Adrenal gland (tissue), 5 donors: ENCODE measurements around the gene CMTM3.

Source experiments
- CTCF ChIP-seq, 6 experiments: fragments of 450-650 bp in 4 of 6; fragments of 200-600 bp in 2 of 6; sonication (generic) in 1 of 6; IDR thresholded peaks; 1 replicate in 5 of 6; 2 replicates in 1 of 6; pipeline versions ENCODE4 v1.5.1 to v1.8.0; 2016 to 2021; ENCODE audit warnings: antibody characterized with exemption in 6 of 6, mild to moderate bottlenecking in 2 of 6, moderate library complexity in 1 of 6
- POLR2A ChIP-seq, 2 donors: fragments of 450-650 bp; IDR thresholded peaks; one replicate each; pipeline ENCODE4 v1.6.1; 2017; ENCODE audit warnings: antibody characterized with exemption in 2 of 2, mild to moderate bottlenecking in 2 of 2, moderate library complexity in 1 of 2
- donor health status: DM: no; HTN: no; CAD: no.

DNA sequence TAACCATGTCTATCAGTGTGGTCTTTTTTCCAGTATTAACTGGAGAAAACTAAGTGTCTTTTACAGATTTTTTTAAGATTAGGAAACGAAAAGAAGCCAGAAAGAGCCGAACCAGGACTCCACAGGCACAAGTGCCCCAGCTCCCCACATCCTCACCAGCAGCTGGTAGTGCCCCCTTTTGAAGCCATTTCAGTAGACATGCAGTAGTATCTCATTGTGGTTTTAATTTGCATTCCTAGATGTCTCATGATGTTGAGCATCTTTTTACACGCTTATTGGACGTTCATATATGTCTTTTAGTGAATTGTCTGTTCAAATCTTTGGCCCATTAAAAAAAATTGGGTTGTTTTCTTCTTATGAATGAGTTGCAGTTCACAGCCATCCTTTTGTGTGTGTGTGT is 4.8 kb upstream of the CMTM3 start:
- TF ChIP-seq CTCF (IDR thresholded peaks at IDR 0.05) (no peak), POLR2A (IDR thresholded peaks at IDR 0.05) (no peak)
